AG04449 (cell line): Measurements from ENCODE around the gene TAL1.

Experiments
- CTCF ChIA-PET: fragments of 350-600 bp; formaldehyde crosslinking; extraction: SDS; loops from one replicate; lab custom pipeline; 2021; ENCODE audit warnings: antibody characterized with exemption; lab: Yijun Ruan, JAX
- POLR2A ChIA-PET: fragments of 400-600, 350-600 bp; formaldehyde crosslinking; extraction: SDS; loops from one replicate; lab custom pipeline; 2020; ENCODE audit warnings: antibody characterized with exemption, inconsistent platforms; lab: Yijun Ruan, JAX
- DNase-seq: peaks from one replicate; pipeline ENCODE4 v3.0.0-alpha.2; 2010; ENCODE audit warnings: low read depth, low spot score
- H3K4me3 ChIP-seq: 2 replicates; pipeline ENCODE4 v1.5.1; 2011; ENCODE audit warnings: low read depth, mild to moderate bottlenecking, control low read depth, low read length
- CTCF ChIP-seq: IDR thresholded peaks from one replicate; pipeline ENCODE4 v1.5.1; 2011; ENCODE audit warnings: mild to moderate bottlenecking, moderate library complexity, low read length, control low read depth, inconsistent platforms; ENCODE audit not compliant: insufficient read depth; ENCODE audit errors: missing control alignments

TAL1 gene

GRCh38 chr1:47214549-47214948, 17.5 kb downstream of the TAL1 start:
- CTCF ChIA-PET = no interaction called here
- DNase-seq = no peak
- TF ChIP-seq CTCF = no peak
- no peak overlapping the region for H3K4me3 ChIP-seq
- POLR2A ChIA-PET = no interaction called here

GRCh38 chr1:47213230-47213963, 18.6 kb downstream of the TAL1 start:
- ChIA-PET CTCF (interaction anchor here (3.4 kb wide), 1 partner anchor 20 kb away, joined by 12 read pairs; no protein-coding TSS in a partner anchor), POLR2A (no interaction called here)
- no peak for DNase-seq
- no peak for TF ChIP-seq CTCF
- no peak overlapping the region for H3K4me3 ChIP-seq

- H3K4me3 ChIP-seq = no peak overlapping the region
- CTCF ChIA-PET = interaction anchor here (1.4 to 3.4 kb wide), 2 partner anchors 19 to 50 kb away, joined by 3 to 12 read pairs; no protein-coding TSS in a partner anchor
- no peak for DNase-seq
- POLR2A ChIA-PET = no interaction called here
- no peak for TF ChIP-seq CTCF
Observed at GRCh38 chr1:47212636-47213229, 19.3 kb downstream of the TAL1 start.

GRCh38 chr1:47211796-47212269, 20.2 kb downstream of the TAL1 start:
- DNase-seq = no peak
- H3K4me3 ChIP-seq = no peak overlapping the region
- ChIA-PET CTCF (interaction anchor here (1.4 to 3.4 kb wide), 2 partner anchors 18 to 51 kb away, joined by 3 to 12 read pairs; no protein-coding TSS in a partner anchor), POLR2A (no interaction called here)
- no peak for TF ChIP-seq CTCF

- POLR2A ChIA-PET = no interaction called here
- CTCF ChIA-PET = interaction anchor here (1.5 to 3.4 kb wide), 2 partner anchors 17 kb away, joined by 10 to 12 read pairs; no protein-coding TSS in a partner anchor
- DNase-seq = no peak
- no peak overlapping the region for H3K4me3 ChIP-seq
- TF ChIP-seq CTCF = no peak
Observed at GRCh38 chr1:47210666-47211065, 21.4 kb downstream of the TAL1 start.

- no peak overlapping the region for H3K4me3 ChIP-seq
- DNase-seq = no peak
- ChIA-PET CTCF (interaction anchor here (1.5 kb wide), 1 partner anchor 17 kb away, joined by 10 read pairs; no protein-coding TSS in a partner anchor), POLR2A (no interaction called here)
- TF ChIP-seq CTCF = no peak
Observed at GRCh38 chr1:47209725-47210325, 22.2 kb downstream of the TAL1 start.
